ENCODE results near the gene TICRR. TPM values are rescaled to one million over a fixed set of nuclear protein-coding genes. Genes with fewer than 3 reads are reported as not detected.

TICRR gene
- total RNA-seq, 2 experiments from 2014 or later = 28.8 to 29.8 TPM

DNA sequence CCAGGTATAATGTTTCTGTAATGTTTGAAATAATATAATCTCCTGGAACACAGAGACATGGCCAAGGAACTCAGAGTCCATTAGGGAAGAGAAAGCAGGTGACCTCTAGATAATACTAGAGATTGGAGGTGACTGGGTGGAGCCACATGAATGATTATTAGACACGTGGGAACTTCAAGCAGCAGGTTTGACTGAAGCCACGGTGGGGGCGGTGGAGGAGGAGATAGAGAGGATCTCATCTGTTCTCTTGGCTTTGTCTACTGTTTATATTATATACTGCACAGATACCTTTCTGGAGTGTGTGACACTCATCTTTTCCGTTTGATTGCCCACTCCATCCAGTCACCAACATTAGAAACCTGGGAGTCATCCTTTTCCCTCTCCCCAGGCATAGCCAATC, 46.3 kb downstream of the TICRR start:
- H3K36me3 Mint-ChIP-seq (ENCODE audit: low read depth) = peaks cover 59% of the 10 kb centered on the region
- no peak overlapping the region for H3K27ac Mint-ChIP-seq
- ChIA-PET CTCF (interaction anchor here (0.9 kb wide), 1 partner anchor 46 kb away, joined by 3 read pairs; the partner anchor contains the start of gene TICRR), POLR2A (no interaction called here)
- H3K9me3 Mint-ChIP-seq = no peaks in the 10 kb centered on the region
- H3K4me1 Mint-ChIP-seq = no peaks in the 10 kb centered on the region
- no peak for DNase-seq
- H3K27me3 Mint-ChIP-seq = no peaks in the 10 kb centered on the region
- no peak overlapping the region for H3K4me3 Mint-ChIP-seq

GRCh38 chr15:89623165-89623564, 47.9 kb downstream of the TICRR start:
- Mint-ChIP-seq H3K4me3 (no peak overlapping the region), H3K4me1 (no peaks in the 10 kb centered on the region), H3K36me3 (ENCODE audit: low read depth) (peaks cover 62% of the 10 kb centered on the region), H3K27me3 (no peaks in the 10 kb centered on the region), H3K27ac (no peak overlapping the region), H3K9me3 (no peaks in the 10 kb centered on the region)
- ChIA-PET POLR2A (no interaction called here), CTCF (no interaction called here)
- DNase-seq = no peak

DNA sequence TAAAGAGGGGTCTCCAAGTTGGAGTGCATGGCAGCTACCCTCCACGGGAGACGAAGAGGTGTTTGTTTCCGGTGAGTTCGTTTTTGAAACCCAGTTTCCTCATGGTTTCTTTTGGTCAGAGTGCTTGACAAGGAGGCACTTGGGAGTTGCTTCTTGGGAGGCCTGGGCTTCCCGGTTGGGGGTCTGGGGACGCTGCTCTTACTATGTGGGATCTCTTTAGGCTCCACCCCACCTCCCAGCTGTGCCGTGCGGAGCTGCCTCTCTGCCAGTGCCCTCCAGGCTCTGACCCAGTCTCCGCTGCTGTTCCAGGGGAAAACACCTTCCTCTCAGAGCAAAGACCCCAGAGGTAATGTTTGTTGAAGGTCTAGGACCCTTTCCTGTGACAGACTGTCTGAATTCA, 50.4 kb downstream of the TICRR start:
- CTCF ChIA-PET = interaction anchor here (1.4 kb wide), 1 partner anchor 10 kb away, joined by 6 read pairs; no protein-coding TSS in a partner anchor
- Mint-ChIP-seq H3K36me3 (ENCODE audit: low read depth) (peaks cover 63% of the 10 kb centered on the region), H3K4me3 (no peak overlapping the region), H3K9me3 (no peaks in the 10 kb centered on the region), H3K27ac (no peak overlapping the region), H3K4me1 (no peaks in the 10 kb centered on the region), H3K27me3 (no peaks in the 10 kb centered on the region)
- DNase-seq = no peak
- POLR2A ChIA-PET = no interaction called here

- no peak overlapping the region for H3K4me3 Mint-ChIP-seq
- no peak overlapping the region for H3K27ac Mint-ChIP-seq
- no peak for DNase-seq
- H3K4me1 Mint-ChIP-seq = no peaks in the 10 kb centered on the region
- H3K36me3 Mint-ChIP-seq (ENCODE audit: low read depth) = peaks cover 65% of the 10 kb centered on the region
- ChIA-PET POLR2A (no interaction called here), CTCF (interaction anchor here (1.1 kb wide), 2 partner anchors 17 to 19 kb away, joined by 3 read pairs; no protein-coding TSS in a partner anchor)
- H3K27me3 Mint-ChIP-seq = no peaks in the 10 kb centered on the region
- no peaks in the 10 kb centered on the region for H3K9me3 Mint-ChIP-seq
Observed at GRCh38 chr15:89627256-89627970, 52.1 kb downstream of the TICRR start.

DNA sequence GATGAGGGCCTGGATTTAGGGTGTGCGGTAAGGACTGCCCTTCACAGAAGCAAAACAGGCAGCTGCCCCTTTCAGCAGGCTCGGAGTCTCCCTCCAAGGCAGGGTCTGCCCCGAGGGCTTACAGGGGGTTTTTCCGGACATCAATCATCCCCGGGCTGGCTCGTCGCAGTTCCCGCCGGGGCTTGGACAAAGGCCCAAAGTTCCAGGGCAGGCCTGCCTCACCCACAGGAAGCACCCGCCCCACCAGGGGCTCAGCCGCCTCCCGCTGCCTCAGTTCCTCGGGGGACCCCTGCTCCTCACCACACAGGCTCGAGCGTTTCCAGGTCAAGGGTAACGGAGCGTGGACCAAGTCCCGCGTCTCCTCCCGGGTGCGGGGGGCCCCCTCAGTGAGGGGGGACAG, 53.0 kb downstream of the TICRR start:
- Mint-ChIP-seq H3K27ac (no peak overlapping the region), H3K27me3 (no peaks in the 10 kb centered on the region), H3K4me3 (no peak overlapping the region), H3K9me3 (peaks cover 3% of the 10 kb centered on the region), H3K4me1 (no peaks in the 10 kb centered on the region), H3K36me3 (ENCODE audit: low read depth) (peaks cover 66% of the 10 kb centered on the region)
- CTCF ChIA-PET = interaction anchor here (1.1 kb wide), 1 partner anchor 18 kb away, joined by 3 read pairs; no protein-coding TSS in a partner anchor
- POLR2A ChIA-PET = no interaction called here
- no peak for DNase-seq

DNA sequence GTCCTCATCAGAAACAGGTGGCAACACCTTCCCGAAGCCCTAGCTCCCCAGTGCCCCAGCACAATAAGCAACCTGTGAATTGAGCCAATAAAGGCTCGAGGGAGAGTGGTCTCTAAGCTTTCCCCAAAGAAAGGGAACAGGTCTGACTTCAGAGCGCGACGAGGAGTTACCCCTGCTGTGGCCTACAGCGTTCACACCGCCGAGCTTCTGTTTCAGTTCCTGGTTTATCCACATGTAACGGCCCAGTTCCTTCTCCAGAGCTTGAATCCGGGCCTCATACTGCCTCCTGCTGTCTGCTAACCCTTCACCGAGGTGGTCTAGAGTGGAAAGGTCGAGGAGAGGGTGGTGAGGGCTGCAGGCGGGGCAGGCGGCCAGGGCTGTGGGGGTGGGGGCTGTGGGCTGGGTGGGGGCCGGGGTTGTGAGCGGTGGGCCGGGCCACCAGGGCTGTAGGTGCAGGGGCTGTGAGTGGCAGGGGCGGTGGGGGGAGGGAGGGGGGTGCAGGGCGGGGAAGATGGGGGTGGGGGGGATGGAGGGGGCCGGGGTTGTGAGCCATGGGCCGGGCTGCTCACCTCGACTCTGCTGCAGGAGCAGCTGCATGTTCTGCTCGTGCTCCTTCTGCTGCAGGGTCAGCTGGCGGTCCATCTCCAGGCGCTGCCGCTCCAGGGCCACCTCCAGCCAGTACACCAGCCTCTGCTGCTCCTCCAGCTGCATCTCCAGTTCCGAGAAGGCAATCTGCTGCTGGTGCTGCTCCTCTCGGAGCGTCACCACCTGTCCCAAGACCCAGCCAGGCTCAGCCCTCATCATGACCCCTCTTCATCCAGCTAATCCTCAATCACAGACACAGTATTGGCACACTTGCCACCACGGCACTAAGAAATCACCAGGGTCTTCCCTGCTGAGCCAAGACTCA, 53.8 kb downstream of the TICRR start:
- H3K36me3 Mint-ChIP-seq (ENCODE audit: low read depth) = peaks cover 62% of the 10 kb centered on the region
- H3K4me1 Mint-ChIP-seq = no peaks in the 10 kb centered on the region

DNA sequence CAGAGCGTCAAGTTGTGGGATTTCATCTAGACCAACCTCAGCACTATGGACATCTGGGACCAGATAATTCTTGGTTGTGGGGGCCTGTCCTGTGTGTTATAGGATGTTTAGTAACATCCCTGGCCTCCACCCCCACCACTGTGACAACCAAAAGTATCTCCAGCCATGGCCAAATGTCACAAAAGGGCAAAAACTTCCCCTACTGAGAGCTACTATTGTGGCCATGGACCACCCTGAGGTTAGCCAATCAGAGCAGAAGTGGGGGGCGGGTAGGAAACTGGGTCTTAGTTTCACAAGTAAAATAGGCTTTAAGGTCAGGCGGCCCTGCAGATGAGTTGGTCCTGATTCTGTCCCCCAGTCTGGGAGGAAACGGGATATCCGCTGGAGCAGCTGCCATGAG, 54.6 kb downstream of the TICRR start:
- POLR2A ChIA-PET = no interaction called here
- H3K4me1 Mint-ChIP-seq = no peaks in the 10 kb centered on the region
- H3K27ac Mint-ChIP-seq = no peak overlapping the region
- H3K9me3 Mint-ChIP-seq = peaks cover 7% of the 10 kb centered on the region
- no peaks in the 10 kb centered on the region for H3K27me3 Mint-ChIP-seq
- no peak overlapping the region for H3K4me3 Mint-ChIP-seq
- no peak for DNase-seq
- H3K36me3 Mint-ChIP-seq (ENCODE audit: low read depth) = peaks cover 58% of the 10 kb centered on the region
- CTCF ChIA-PET = no interaction called here

More for the DNA sequence above, 53.8 kb downstream of the TICRR start:
- H3K27me3 Mint-ChIP-seq = no peaks in the 10 kb centered on the region
- CTCF ChIA-PET = no interaction called here
- POLR2A ChIA-PET = no interaction called here
- H3K4me3 Mint-ChIP-seq = no peak overlapping the region
- no peak for DNase-seq
- no peak overlapping the region for H3K27ac Mint-ChIP-seq
- H3K9me3 Mint-ChIP-seq = peaks cover 7% of the 10 kb centered on the region

DNA sequence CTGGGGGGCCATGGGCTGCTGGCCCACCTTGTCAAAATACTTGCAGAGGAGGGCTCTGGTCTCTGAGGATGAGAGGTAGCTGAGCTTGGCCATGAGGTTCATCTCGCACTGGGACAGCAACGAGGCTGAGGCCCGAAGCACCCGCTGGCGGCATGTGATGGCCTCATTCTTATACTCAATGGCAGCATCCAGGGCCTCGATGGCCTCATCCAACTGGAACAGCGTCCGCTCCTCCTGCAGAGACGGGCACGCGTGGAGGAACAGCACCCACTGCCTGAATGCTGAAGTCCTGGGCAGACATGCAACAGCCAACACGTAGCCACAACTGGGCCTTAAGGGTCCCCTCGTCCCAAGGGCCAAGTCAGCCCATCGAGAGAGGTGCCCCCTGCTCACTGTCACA, 55.0 kb downstream of the TICRR start:
- Mint-ChIP-seq H3K27me3 (no peaks in the 10 kb centered on the region), H3K4me1 (no peaks in the 10 kb centered on the region), H3K36me3 (ENCODE audit: low read depth) (peaks cover 58% of the 10 kb centered on the region), H3K9me3 (peaks cover 8% of the 10 kb centered on the region), H3K4me3 (no peak overlapping the region), H3K27ac (no peak overlapping the region)
- CTCF ChIA-PET = no interaction called here
- POLR2A ChIA-PET = no interaction called here
- no peak for DNase-seq

DNA sequence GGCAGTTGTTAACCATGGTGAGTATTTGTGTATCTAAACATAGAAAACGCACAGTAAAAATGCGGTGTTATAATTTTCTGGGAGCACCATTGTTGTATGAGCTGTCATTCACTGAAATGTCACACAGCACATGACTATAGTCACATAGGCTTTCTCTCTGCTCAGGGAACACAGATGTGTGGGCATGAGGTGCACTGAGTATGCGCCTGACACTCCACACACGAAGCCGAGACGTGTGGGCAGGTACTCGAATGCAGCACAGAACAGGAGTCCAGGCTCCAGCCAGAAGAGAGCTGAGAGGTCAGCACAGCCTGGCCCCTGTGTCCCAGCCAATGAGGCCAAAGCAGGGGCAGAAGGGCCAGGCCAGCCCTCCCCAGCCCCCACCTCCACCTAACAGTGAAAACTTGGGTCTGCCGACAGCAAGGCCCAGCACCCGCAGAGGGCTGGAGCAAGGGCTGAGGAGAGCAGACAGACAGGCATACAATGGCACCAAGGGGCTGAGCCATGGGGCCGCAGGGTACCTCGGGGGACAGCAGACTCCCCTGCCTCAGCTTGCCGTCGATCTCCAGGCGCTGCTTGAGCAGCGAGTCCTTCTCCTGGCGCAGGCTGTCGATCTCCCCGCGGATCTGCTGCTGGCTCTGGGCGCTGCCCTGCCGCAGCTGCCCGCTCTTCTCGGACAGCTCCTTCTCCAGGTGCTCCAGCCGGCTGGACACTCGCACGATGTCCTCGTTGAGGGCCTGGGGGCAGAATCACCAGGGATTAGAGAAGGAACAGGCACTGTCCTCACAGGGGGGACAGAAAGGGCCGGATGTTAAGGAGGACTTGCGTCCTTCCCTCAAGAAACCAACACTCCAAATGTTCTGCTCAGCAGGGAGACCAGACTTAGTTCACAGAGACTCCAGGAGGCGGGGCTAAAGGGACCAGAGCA, 56.0 kb downstream of the TICRR start:
- no peak for DNase-seq
- Mint-ChIP-seq H3K27me3 (no peaks in the 10 kb centered on the region), H3K4me1 (no peaks in the 10 kb centered on the region), H3K4me3 (no peak overlapping the region), H3K9me3 (peaks cover 9% of the 10 kb centered on the region), H3K27ac (no peak overlapping the region), H3K36me3 (ENCODE audit: low read depth) (peaks cover 55% of the 10 kb centered on the region)
- ChIA-PET POLR2A (no interaction called here), CTCF (no interaction called here)

- no peaks in the 10 kb centered on the region for H3K27me3 Mint-ChIP-seq
- no peak for DNase-seq
- H3K4me3 Mint-ChIP-seq = no peak overlapping the region
- H3K27ac Mint-ChIP-seq = no peak overlapping the region
- H3K36me3 Mint-ChIP-seq (ENCODE audit: low read depth) = peaks cover 53% of the 10 kb centered on the region
- H3K9me3 Mint-ChIP-seq = peaks cover 9% of the 10 kb centered on the region
- no peaks in the 10 kb centered on the region for H3K4me1 Mint-ChIP-seq
- POLR2A ChIA-PET = no interaction called here
- CTCF ChIA-PET = interaction anchor here (1.0 kb wide), 1 partner anchor 13 kb away, joined by 3 read pairs; no protein-coding TSS in a partner anchor
Observed at GRCh38 chr15:89631902-89632264, 56.6 kb downstream of the TICRR start.

DNA sequence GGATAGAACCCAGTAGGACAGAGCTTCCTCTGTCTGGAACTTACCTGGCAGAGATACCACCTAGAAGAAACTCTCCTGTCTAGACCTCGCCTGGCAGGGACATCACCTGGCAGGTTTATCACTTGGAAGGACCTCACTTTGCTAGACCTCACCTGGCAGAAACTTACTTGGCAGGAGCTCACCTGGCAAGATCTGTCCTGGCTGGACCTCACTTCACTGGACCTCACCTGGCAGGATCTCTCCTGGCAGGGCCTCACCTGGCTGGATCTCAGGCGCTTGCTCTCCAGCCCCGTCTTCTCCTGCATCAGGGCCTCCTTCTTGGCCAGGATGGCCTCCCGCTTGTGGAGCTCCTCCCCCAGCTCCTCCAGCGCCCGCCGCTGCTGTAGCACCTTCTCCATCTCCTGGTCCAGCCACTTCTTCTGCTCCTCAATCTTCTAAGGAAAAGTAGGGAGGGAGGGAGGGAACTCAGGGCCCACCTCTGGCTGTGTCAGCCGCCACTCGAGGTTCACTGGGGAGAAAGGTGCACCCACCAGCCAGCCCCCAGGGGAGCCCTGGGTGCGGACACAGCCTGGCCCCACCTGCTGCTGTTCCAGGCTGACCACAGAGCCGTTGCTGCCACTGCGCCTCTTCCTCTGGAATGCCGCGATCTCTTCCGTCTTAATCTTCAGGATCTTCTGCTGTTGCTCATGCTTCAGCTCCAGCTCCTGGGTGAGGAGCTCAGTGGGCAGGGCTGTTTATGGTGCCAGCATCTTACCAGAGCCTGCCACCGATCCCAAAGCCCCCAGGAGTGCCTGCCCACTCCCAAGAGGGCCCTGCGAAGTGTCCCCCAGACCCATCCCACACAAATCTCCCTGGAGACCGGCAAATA, 57.5 kb downstream of the TICRR start:
- Mint-ChIP-seq H3K9me3 (peaks cover 9% of the 10 kb centered on the region), H3K27ac (no peak overlapping the region), H3K27me3 (no peaks in the 10 kb centered on the region), H3K4me3 (no peak overlapping the region), H3K4me1 (no peaks in the 10 kb centered on the region), H3K36me3 (ENCODE audit: low read depth) (peaks cover 47% of the 10 kb centered on the region)
- ChIA-PET CTCF (interaction anchor here (1.0 kb wide), 1 partner anchor 12 kb away, joined by 3 read pairs; no protein-coding TSS in a partner anchor), POLR2A (no interaction called here)
- no peak for DNase-seq

GRCh38 chr15:89633585-89633984, 58.3 kb downstream of the TICRR start:
- ChIA-PET POLR2A (no interaction called here), CTCF (no interaction called here)
- Mint-ChIP-seq H3K9me3 (peaks cover 9% of the 10 kb centered on the region), H3K4me1 (no peaks in the 10 kb centered on the region), H3K36me3 (ENCODE audit: low read depth) (peaks cover 43% of the 10 kb centered on the region), H3K27me3 (no peaks in the 10 kb centered on the region), H3K27ac (no peak overlapping the region), H3K4me3 (no peak overlapping the region)
- DNase-seq = no peak
